ENCODE results near the gene CAND2.

The CAND2 gene

GRCh38 chr3:12756635-12757034 lies 39.8 kb upstream of the CAND2 start:
- Histone ChIP-seq H3K36me3 (replicated peaks; ENCODE audit: low read depth, low read length) (no peaks in the 10 kb centered on the region), H3K79me2 (ENCODE audit: low read length) (no peaks in the 10 kb centered on the region), H4K20me1 (ENCODE audit: insufficient read depth, low read length) (no peaks in the 10 kb centered on the region), H3K9me3 (ENCODE audit: insufficient read depth, low read length) (no peaks in the 10 kb centered on the region), H3K9ac (ENCODE audit: low read length) (no peak overlapping the region), H3K4me1 (ENCODE audit: low read length) (peaks cover 12% of the 10 kb centered on the region), H3K27ac (ENCODE audit: low read length) (no peak overlapping the region), H3K4me3 (ENCODE audit: low read length) (no peak overlapping the region), H2AFZ (ENCODE audit: low read depth, low read length) (no peak overlapping the region), H3K4me2 (ENCODE audit: low read length) (no peak overlapping the region), H3K27me3 (ENCODE audit: low read depth, low read length) (peaks cover 21% of the 10 kb centered on the region)
- TF ChIP-seq EZH2phosphoT487 (IDR thresholded peaks at IDR 0.05; ENCODE audit: low read depth): no peak
- TF ChIP-seq CTCF (IDR thresholded peaks at IDR 0.05; ENCODE audit: low read depth, low read length): no peak

GRCh38 chr3:12758025-12758781 lies 38.3 kb upstream of the CAND2 start:
- H3K9ac ChIP-seq (ENCODE audit: low read length): no peak overlapping the region
- H3K9me3 ChIP-seq (ENCODE audit: insufficient read depth, low read length): no peaks in the 10 kb centered on the region
- H3K79me2 ChIP-seq (ENCODE audit: low read length): no peaks in the 10 kb centered on the region
- no peaks in the 10 kb centered on the region for H3K36me3 ChIP-seq (replicated peaks; ENCODE audit: low read depth, low read length)
- no peak overlapping the region for H3K4me2 ChIP-seq (ENCODE audit: low read length)
- H3K27me3 ChIP-seq (ENCODE audit: low read depth, low read length): peaks cover 26% of the 10 kb centered on the region
- H2AFZ ChIP-seq (ENCODE audit: low read depth, low read length): no peak overlapping the region
- H3K4me1 ChIP-seq (ENCODE audit: low read length): peaks cover 12% of the 10 kb centered on the region
- H3K27ac ChIP-seq (ENCODE audit: low read length): no peak overlapping the region
- H3K4me3 ChIP-seq (ENCODE audit: low read length): no peak overlapping the region
- no peak for TF ChIP-seq EZH2phosphoT487 (IDR thresholded peaks at IDR 0.05; ENCODE audit: low read depth)
- no peak for TF ChIP-seq CTCF (IDR thresholded peaks at IDR 0.05; ENCODE audit: low read depth, low read length)
- H4K20me1 ChIP-seq (ENCODE audit: insufficient read depth, low read length): no peaks in the 10 kb centered on the region

- Histone ChIP-seq H2AFZ (ENCODE audit: low read depth, low read length) (no peak within 1 kb of the TSS), H3K36me3 (replicated peaks; ENCODE audit: low read depth, low read length) (no peaks in the 10 kb centered on the region), H3K4me2 (ENCODE audit: low read length) (no peak within 1 kb of the TSS), H3K4me3 (ENCODE audit: low read length) (no peak within 1 kb of the TSS), H3K79me2 (ENCODE audit: low read length) (no peaks in the 10 kb centered on the region), H3K4me1 (ENCODE audit: low read length) (peaks cover 12% of the 10 kb centered on the region), H4K20me1 (ENCODE audit: insufficient read depth, low read length) (no peaks in the 10 kb centered on the region), H3K9me3 (ENCODE audit: insufficient read depth, low read length) (no peaks in the 10 kb centered on the region), H3K27me3 (ENCODE audit: low read depth, low read length) (peaks cover 32% of the 10 kb centered on the region), H3K27ac (ENCODE audit: low read length) (no peak within 1 kb of the TSS), H3K9ac (ENCODE audit: low read length) (no peak within 1 kb of the TSS)
- no peak for TF ChIP-seq EZH2phosphoT487 (IDR thresholded peaks at IDR 0.05; ENCODE audit: low read depth)
- no peak for TF ChIP-seq CTCF (IDR thresholded peaks at IDR 0.05; ENCODE audit: low read depth, low read length)
These were observed 37.3 kb upstream of the CAND2 start, which contains the start of gene TMEM40 for GRCh38 chr3:12759097-12759679. TMEM40 (minus strand) TSS chr3:12759259; CDS start chr3:12749832, 9,427 bp downstream.

- Histone ChIP-seq H3K9me3 (ENCODE audit: insufficient read depth, low read length) (no peaks in the 10 kb centered on the region), H4K20me1 (ENCODE audit: insufficient read depth, low read length) (no peaks in the 10 kb centered on the region), H3K4me2 (ENCODE audit: low read length) (no peak overlapping the region), H3K4me3 (ENCODE audit: low read length) (no peak overlapping the region), H3K36me3 (replicated peaks; ENCODE audit: low read depth, low read length) (no peaks in the 10 kb centered on the region), H3K27me3 (ENCODE audit: low read depth, low read length) (peaks cover 34% of the 10 kb centered on the region), H2AFZ (ENCODE audit: low read depth, low read length) (no peak overlapping the region), H3K27ac (ENCODE audit: low read length) (no peak overlapping the region), H3K4me1 (ENCODE audit: low read length) (peaks cover 12% of the 10 kb centered on the region), H3K9ac (ENCODE audit: low read length) (no peak overlapping the region), H3K79me2 (ENCODE audit: low read length) (no peaks in the 10 kb centered on the region)
- no peak for TF ChIP-seq EZH2phosphoT487 (IDR thresholded peaks at IDR 0.05; ENCODE audit: low read depth)
- no peak for TF ChIP-seq CTCF (IDR thresholded peaks at IDR 0.05; ENCODE audit: low read depth, low read length)
These were observed 36.6 kb upstream of the CAND2 start for GRCh38 chr3:12759693-12760565.

All from OCI-LY3 (cell line).